ENCODE results near the gene CHIC2. TPM values are rescaled to one million over a fixed set of nuclear protein-coding genes. Genes with fewer than 3 reads are reported as not detected.

The CHIC2 gene
- total RNA-seq, 2 donors from 2014 or later = 10.2 to 14.4 TPM

GRCh38 chr4:54082168-54082567 is 17.8 kb upstream of the CHIC2 start:
- H3K36me3 Mint-ChIP-seq (ENCODE audit: low read depth) = no peaks in the 10 kb centered on the region
- H3K4me3 ChIP-seq (ENCODE audit: low read length) = no peak overlapping the region
- 79 to 80% methylated on average over 1 of the region's 1 CpG for WGBS, 2 experiments (ENCODE audit: insufficient coverage in 1 of 2, insufficient read length in 1 of 2)
- H3K9me3 ChIP-seq (ENCODE audit: control insufficient read depth, low read length) = no peaks in the 10 kb centered on the region
- no peaks in the 10 kb centered on the region for H3K36me3 ChIP-seq (ENCODE audit: control insufficient read depth, insufficient read depth, low read length)
- peaks cover 19% of the 10 kb centered on the region for H3K27me3 ChIP-seq (ENCODE audit: control insufficient read depth, insufficient read depth, low read length, poor library complexity, severe bottlenecking)
- DNase-seq = no peak
- no peaks in the 10 kb centered on the region for H3K4me1 Mint-ChIP-seq
- H3K4me3 Mint-ChIP-seq = no peak overlapping the region
- no peak overlapping the region for H3K27ac ChIP-seq (ENCODE audit: low read depth, low read length)
- H3K4me1 ChIP-seq (ENCODE audit: control insufficient read depth, insufficient read depth, low read length) = no peaks in the 10 kb centered on the region
- H3K9me3 Mint-ChIP-seq = no peaks in the 10 kb centered on the region
- peaks cover 28% of the 10 kb centered on the region for H3K27me3 Mint-ChIP-seq (ENCODE audit: insufficient read depth)
- H3K9ac ChIP-seq (ENCODE audit: extremely low read depth, low read length, poor library complexity, severe bottlenecking) = no peak overlapping the region
- no peak for TF ChIP-seq CTCF (conservative IDR thresholded peaks at IDR 0.05)
- no peak overlapping the region for H3K27ac Mint-ChIP-seq

GRCh38 chr4:54077812-54078211 is 13.4 kb upstream of the CHIC2 start:
- TF ChIP-seq CTCF (conservative IDR thresholded peaks at IDR 0.05) = no peak
- Histone ChIP-seq H3K27me3 (ENCODE audit: control insufficient read depth, insufficient read depth, low read length, poor library complexity, severe bottlenecking) (no peaks in the 10 kb centered on the region), H3K4me1 (ENCODE audit: control insufficient read depth, insufficient read depth, low read length) (no peaks in the 10 kb centered on the region), H3K9me3 (ENCODE audit: control insufficient read depth, low read length) (no peaks in the 10 kb centered on the region), H3K27ac (ENCODE audit: low read depth, low read length) (no peak overlapping the region), H3K9ac (ENCODE audit: extremely low read depth, low read length, poor library complexity, severe bottlenecking) (no peak overlapping the region), H3K4me3 (ENCODE audit: low read length) (no peak overlapping the region), H3K36me3 (ENCODE audit: control insufficient read depth, insufficient read depth, low read length) (no peaks in the 10 kb centered on the region)
- no peak overlapping the region for H3K27ac Mint-ChIP-seq
- no peak overlapping the region for H3K4me3 Mint-ChIP-seq
- H3K4me1 Mint-ChIP-seq = no peaks in the 10 kb centered on the region
- H3K27me3 Mint-ChIP-seq (ENCODE audit: insufficient read depth) = peaks cover 11% of the 10 kb centered on the region
- DNase-seq = no peak
- no peaks in the 10 kb centered on the region for H3K9me3 Mint-ChIP-seq
- 89 to 92% methylated on average over 1 of the region's 1 CpG for WGBS, 2 experiments (ENCODE audit: insufficient coverage in 1 of 2, insufficient read length in 1 of 2)
- no peaks in the 10 kb centered on the region for H3K36me3 Mint-ChIP-seq (ENCODE audit: low read depth)

- DNase-seq = no peak
- Histone ChIP-seq H3K27me3 (ENCODE audit: control insufficient read depth, insufficient read depth, low read length, poor library complexity, severe bottlenecking) (no peaks in the 10 kb centered on the region), H3K9me3 (ENCODE audit: control insufficient read depth, low read length) (no peaks in the 10 kb centered on the region), H3K36me3 (ENCODE audit: control insufficient read depth, insufficient read depth, low read length) (no peaks in the 10 kb centered on the region), H3K9ac (ENCODE audit: extremely low read depth, low read length, poor library complexity, severe bottlenecking) (no peak overlapping the region), H3K27ac (ENCODE audit: low read depth, low read length) (no peak overlapping the region), H3K4me1 (ENCODE audit: control insufficient read depth, insufficient read depth, low read length) (no peaks in the 10 kb centered on the region), H3K4me3 (ENCODE audit: low read length) (no peak overlapping the region)
- H3K27me3 Mint-ChIP-seq (ENCODE audit: insufficient read depth) = peaks cover 9% of the 10 kb centered on the region
- TF ChIP-seq CTCF (conservative IDR thresholded peaks at IDR 0.05) = no peak
- H3K9me3 Mint-ChIP-seq = no peaks in the 10 kb centered on the region
- no peaks in the 10 kb centered on the region for H3K4me1 Mint-ChIP-seq
- no peak overlapping the region for H3K27ac Mint-ChIP-seq
- no peak overlapping the region for H3K4me3 Mint-ChIP-seq
- no peaks in the 10 kb centered on the region for H3K36me3 Mint-ChIP-seq (ENCODE audit: low read depth)
Measured at GRCh38 chr4:54076673-54077072, 12.3 kb upstream of the CHIC2 start.

Data from endodermal cell (in vitro differentiated cells).